ENCODE data around the gene CIROP. TPM values are rescaled to one million over a fixed set of nuclear protein-coding genes. Genes with fewer than 3 reads are reported as not detected.

CIROP gene, protein sequence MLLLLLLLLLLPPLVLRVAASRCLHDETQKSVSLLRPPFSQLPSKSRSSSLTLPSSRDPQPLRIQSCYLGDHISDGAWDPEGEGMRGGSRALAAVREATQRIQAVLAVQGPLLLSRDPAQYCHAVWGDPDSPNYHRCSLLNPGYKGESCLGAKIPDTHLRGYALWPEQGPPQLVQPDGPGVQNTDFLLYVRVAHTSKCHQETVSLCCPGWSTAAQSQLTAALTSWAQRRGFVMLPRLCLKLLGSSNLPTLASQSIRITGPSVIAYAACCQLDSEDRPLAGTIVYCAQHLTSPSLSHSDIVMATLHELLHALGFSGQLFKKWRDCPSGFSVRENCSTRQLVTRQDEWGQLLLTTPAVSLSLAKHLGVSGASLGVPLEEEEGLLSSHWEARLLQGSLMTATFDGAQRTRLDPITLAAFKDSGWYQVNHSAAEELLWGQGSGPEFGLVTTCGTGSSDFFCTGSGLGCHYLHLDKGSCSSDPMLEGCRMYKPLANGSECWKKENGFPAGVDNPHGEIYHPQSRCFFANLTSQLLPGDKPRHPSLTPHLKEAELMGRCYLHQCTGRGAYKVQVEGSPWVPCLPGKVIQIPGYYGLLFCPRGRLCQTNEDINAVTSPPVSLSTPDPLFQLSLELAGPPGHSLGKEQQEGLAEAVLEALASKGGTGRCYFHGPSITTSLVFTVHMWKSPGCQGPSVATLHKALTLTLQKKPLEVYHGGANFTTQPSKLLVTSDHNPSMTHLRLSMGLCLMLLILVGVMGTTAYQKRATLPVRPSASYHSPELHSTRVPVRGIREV
- not detected for total RNA-seq

GRCh38 chr14:23104591-23105347 lies at the start of gene CIROP:
Gene CIROP, minus strand, starts transcription at chr14:23104989. Its CDS starts 69 bp downstream, at chr14:23104920.
- DNase-seq (ENCODE audit: low spot score in 2 of 2) (no peak), FAIRE-seq (no peak)

- FAIRE-seq (no peak), DNase-seq (ENCODE audit: low spot score in 2 of 2) (peak in 1 of 2 donors; percentile 40)
Observed at GRCh38 chr14:23153851-23154796, 49.3 kb upstream of the CIROP start.

DNA sequence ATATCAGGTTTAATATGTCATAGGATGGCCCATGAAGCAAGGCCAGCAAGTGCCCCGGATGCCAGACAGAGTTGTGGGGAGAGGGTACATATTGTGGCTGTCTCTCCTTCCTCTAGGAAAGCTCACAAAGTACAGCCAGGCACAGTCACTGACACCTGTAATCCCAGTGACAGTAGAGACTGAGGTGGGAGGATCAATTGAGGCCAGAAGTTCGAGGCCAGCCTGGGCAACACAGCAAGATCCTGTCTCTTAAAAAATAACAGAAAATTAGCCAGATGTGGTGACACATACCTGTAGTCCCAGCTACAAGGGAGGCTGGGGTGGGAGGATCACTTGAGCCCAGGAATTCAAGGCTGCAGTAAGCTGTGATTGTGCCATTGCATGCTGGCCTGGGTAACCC lies 46.6 kb upstream of the CIROP start:
- DNase-seq (ENCODE audit: low spot score in 2 of 2): no peak

GRCh38 chr14:23149745-23150144 lies 45.0 kb upstream of the CIROP start:
- no peak for FAIRE-seq
- no peak for DNase-seq (ENCODE audit: low spot score in 2 of 2)

More for the DNA sequence above, 46.6 kb upstream of the CIROP start:
- no peak for FAIRE-seq

- FAIRE-seq (no peak), DNase-seq (ENCODE audit: low spot score in 2 of 2) (no peak)
Observed at GRCh38 chr14:23148591-23149249, 43.9 kb upstream of the CIROP start.

DNA sequence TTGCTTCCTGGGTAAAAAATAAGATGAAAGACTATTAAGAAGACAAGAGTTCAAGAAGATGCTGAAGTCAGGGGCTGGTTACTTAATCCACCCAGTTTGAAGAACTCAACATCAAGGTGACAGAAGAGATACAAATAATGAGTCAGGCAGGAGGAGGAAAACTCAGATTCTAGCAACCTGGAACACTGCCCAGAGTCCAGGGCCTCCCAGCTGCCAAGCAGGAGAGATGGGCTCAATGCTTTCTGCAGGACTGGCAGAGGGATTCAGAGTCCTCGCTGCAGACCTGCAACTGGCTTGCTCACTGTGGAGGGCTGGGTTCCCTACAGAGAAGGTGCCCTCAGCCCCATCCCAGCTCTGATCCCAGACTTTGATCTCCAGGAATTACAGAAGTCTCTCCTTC lies 42.9 kb upstream of the CIROP start:
- DNase-seq (ENCODE audit: low spot score in 2 of 2) (no peak), FAIRE-seq (no peak)

DNA sequence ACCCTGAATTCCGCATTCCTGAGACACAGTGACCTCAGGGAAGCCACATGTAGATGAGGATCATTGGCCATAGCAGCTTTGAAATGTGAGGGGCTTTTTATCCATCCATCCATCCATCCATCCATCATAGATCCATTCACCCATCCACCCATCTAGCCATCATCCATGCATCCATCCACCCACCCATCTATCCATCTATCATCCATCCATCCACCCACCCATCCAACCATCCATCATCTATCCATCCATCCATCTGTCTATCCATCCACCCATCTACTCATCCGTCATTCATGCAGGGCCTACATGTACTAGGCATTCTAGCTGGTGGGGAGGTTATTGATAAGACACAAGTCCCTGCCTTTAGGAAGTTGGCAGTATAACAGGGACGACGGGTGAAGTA lies 42.2 kb upstream of the CIROP start:
- FAIRE-seq (no peak), DNase-seq (ENCODE audit: low spot score in 2 of 2) (no peak)

DNA sequence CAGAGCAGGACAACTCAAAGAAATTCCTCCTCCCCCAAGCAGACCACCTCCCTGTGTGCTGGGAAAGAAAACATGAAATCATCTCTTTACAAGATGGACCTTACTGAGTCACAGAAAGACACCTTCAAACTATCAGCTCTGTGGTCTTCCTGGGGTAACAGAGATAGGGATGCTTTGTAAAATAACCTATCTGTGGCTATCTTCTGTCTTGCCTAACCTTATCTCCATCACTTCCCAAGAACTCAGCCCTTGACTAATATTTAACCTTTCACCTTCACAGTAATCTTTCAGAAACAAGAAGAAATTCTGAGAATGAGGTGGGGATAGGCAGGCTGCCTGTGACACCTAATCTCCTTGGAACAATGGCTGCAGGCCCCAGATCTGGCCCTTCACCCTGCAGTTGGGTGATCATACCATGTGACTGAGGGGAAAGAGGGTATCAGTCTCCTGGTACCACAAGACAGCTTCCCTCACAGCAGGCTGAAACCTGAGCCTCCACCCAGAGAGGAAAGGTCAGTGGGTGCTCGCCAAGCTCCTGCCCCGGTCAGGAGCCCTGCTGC lies 41.6 kb upstream of the CIROP start:
- FAIRE-seq (no peak), DNase-seq (ENCODE audit: low spot score in 2 of 2) (no peak)

DNA sequence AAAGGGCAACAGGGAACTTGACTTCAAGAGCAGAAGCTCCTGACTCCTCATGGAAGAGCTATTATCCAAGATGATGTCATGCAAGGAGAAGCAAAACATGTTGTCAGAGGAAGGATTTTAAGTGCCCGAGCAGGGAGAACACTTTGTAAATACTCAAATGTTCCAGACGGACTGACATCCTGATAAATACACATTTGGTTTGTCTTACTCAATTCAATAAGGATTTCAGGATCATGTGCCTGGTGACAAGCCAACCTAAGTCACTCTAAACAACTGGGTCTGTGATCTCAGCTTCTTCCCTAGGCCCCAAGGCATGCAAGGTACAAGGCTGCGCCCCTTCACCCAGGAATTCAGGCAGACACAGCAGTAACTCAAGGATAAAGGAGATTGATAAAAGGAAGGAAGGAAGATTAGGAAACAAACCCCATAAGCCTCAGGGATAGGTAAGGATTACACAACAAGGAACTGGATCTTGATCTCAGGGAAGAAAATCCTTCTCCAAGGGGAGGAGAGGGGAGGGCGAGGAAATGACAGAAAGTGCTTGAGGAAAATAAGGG lies 41.1 kb upstream of the CIROP start:
- no peak for FAIRE-seq
- DNase-seq (ENCODE audit: low spot score in 2 of 2): no peak

DNA sequence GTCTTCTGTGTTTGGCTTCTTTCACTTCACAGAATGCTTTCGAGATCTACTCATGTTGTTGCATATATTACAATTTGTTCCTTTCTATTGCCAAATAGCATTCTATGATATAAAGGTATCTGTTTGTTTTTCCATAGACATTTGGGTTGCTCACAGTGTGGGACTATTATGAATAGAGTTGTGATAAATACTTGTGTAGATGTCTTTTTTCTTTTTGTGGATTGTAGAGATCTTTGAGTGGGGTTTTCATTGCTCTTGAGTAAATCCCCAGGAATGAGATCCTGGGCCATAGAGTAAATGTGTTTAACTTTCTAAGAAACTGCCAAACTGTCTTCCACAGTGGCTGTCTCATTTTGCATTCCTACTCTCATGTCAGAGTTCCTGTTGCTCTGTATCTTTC lies 39.1 kb upstream of the CIROP start:
- FAIRE-seq: no peak
- DNase-seq (ENCODE audit: low spot score in 2 of 2): no peak

DNA sequence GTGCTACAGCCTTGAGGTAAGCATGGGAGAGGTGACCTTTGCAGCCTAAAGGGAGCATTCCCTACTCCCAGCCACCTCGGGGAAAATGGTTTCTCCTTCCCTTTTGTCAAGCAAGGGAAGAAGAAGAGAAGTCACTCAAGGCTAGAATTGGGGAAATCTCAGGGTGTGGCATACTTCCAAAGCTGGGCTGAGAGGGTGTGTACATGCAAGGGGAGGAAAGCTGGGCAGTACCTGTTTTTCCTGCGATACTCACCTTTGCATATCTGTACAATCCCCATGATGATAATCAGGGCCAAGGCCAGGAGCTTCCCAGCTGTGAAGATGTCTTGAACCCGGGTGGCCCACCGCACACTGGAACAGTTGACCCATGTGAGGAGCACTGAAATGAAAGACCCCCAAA lies 38.0 kb upstream of the CIROP start:
- FAIRE-seq: no peak
- DNase-seq (ENCODE audit: low spot score in 2 of 2): no peak

GRCh38 chr14:23141706-23142444 lies 37.1 kb upstream of the CIROP start:
- FAIRE-seq: no peak
- DNase-seq (ENCODE audit: low spot score in 2 of 2): no peak

DNA sequence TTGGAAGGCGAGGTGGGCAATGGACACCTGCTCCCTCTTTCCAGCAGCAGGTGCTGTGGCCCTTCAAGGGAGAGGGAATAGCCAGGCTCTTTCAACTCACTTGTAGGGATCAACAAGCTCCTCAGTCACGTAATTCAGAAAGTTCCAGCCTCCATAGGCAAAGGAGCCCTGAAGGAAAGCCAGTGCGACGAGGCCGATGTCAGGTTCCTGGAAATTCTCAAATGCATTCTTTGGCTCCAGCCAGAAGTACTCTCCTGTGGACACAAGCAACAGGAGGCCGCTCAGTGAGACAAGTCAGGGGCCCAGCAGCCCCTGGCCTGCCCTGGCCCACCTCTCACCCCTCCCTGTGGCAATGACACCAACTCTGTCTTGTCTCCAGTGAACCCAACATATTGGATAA lies 35.6 kb upstream of the CIROP start:
- no peak for FAIRE-seq
- DNase-seq (ENCODE audit: low spot score in 2 of 2): no peak

DNA sequence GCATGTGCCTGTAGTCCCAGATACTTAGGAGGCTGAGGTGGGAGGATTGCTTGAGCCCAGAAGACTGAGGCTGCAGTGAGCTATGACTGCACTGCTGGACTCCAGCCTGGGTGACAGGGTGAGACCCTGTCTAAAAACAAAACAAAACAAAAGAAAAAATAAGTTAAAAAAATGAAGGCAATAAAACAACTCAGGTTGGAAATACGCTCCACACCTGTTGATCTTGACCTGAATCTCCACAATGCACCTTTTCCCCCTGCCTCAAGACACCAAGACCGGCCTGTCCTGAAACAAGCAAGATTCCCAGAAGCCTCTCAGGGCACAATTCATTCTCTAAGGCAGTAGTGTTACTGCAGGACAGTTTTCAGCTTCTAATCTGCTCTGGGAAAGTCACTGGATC lies 35.1 kb upstream of the CIROP start:
- DNase-seq (ENCODE audit: low spot score in 2 of 2) (no peak), FAIRE-seq (no peak)

DNA sequence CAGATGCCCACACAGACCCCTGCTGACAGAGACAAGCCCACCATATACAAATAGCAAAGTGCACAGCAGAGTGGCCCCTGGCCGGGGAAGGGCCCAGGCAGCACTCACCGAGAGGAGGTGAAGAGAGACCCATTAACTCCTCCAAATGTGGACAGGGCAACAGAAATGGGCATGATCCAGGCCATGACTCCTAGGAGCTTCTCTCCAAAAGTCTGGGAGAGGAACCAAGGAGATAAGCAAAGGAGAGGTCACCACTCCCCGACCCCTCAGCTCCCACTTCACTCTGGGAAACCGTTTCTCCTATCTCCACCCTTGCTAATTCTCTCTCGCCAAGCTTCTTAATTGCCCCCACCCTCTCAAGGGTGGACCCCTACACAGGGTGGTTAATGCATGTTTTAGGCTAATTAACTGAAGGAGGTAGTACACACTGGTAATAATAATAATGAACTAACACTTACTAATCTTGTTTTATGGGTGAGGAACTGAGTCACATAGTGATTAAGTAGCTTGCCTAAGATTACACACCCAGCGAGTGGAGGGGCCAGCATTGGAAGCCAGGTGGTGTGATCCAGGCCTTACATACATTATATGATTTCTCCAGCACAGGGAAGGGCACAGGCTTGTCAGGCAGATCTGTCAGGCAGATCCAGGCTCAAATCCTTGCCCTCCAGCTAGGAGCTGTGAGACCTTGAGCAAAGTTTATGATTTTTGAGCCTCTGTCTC lies 33.2 kb upstream of the CIROP start:
- DNase-seq (ENCODE audit: low spot score in 2 of 2) (no peak), FAIRE-seq (no peak)

GRCh38 chr14:23137192-23137812 lies 32.5 kb upstream of the CIROP start:
- DNase-seq (ENCODE audit: low spot score in 2 of 2): no peak

GRCh38 chr14:23136566-23137133 lies 31.9 kb upstream of the CIROP start:
- FAIRE-seq (no peak), DNase-seq (ENCODE audit: low spot score in 2 of 2) (no peak)

More at GRCh38 chr14:23137192-23137812, 32.5 kb upstream of the CIROP start:
- no peak for FAIRE-seq

Measured in frontal cortex (tissue), 4 donors.